Neural cell (in vitro differentiated cells): ENCODE results near the gene PPY. TPM values are rescaled to one million over a fixed set of nuclear protein-coding genes. Genes with fewer than 3 reads are reported as not detected.

ENCODE experiments used
- H2AFZ ChIP-seq: fragments of 200-600, 300-800 bp; sonication (generic), shearing (Covaris generic); 2 replicates; pipeline ENCODE4 v1.6.0; 2014; ENCODE audit warnings: low read depth, mild to moderate bottlenecking, antibody characterized with exemption, low read length, moderate library complexity
- H3F3A ChIP-seq: fragments of 200-600 bp; shearing (Covaris generic); 2 replicates; pipeline ENCODE4 v1.6.1; 2016; ENCODE audit warnings: mild to moderate bottlenecking, moderate library complexity, mixed read lengths, antibody characterized with exemption, low read length; ENCODE audit not compliant: insufficient read depth, poor library complexity, severe bottlenecking
- H3K27ac ChIP-seq: fragments of 200-600, 300-800 bp; sonication (generic), shearing (Covaris generic); 2 replicates; pipeline ENCODE4 v1.5.1; 2014; ENCODE audit warnings: mild to moderate bottlenecking, low read length, moderate library complexity
- H3K27me3 ChIP-seq: fragments of 300-800, 200-600 bp; sonication (generic), shearing (Covaris generic); 2 replicates; pipeline ENCODE4 v1.6.0; 2014; ENCODE audit warnings: mild to moderate bottlenecking, low read depth, low read length, moderate library complexity; ENCODE audit not compliant: insufficient read depth
- H3K36me3 ChIP-seq: fragments of 300-800, 200-600 bp; sonication (generic), shearing (Covaris generic); 2 replicates; pipeline ENCODE4 v1.5.1; 2014; ENCODE audit warnings: mild to moderate bottlenecking, antibody characterized with exemption, low read length, moderate library complexity; ENCODE audit not compliant: insufficient read depth
- H3K4me2 ChIP-seq: fragments of 300-800, 200-600 bp; sonication (generic), shearing (Covaris generic); 2 replicates; pipeline ENCODE4 v1.6.0; 2014; ENCODE audit warnings: mild to moderate bottlenecking, low read length
- H3K4me3 ChIP-seq: fragments of 300-800, 200-600 bp; sonication (generic), shearing (Covaris generic); 2 replicates; pipeline ENCODE4 v1.5.1; 2014; ENCODE audit warnings: mild to moderate bottlenecking, low read length, moderate library complexity
- H3K79me2 ChIP-seq: fragments of 200-600 bp; shearing (Covaris generic); replicated peaks from 2 replicates; pipeline ENCODE4 v1.6.0; 2014; ENCODE audit warnings: mild to moderate bottlenecking, low read length, moderate library complexity; ENCODE audit not compliant: insufficient read depth
- H3K9ac ChIP-seq: fragments of 300-800, 200-600 bp; sonication (generic), shearing (Covaris generic); 2 replicates; pipeline ENCODE4 v1.6.1; 2016; ENCODE audit warnings: mild to moderate bottlenecking, low read length, mixed read lengths
- H3K9me2 ChIP-seq: fragments of 200-600 bp; shearing (Covaris generic); 2 replicates; pipeline ENCODE4 v1.6.1; 2016; ENCODE audit warnings: mild to moderate bottlenecking, low read length, mixed read lengths; ENCODE audit not compliant: insufficient read depth
- H3K9me3 ChIP-seq: fragments of 200-600, 300-800 bp; sonication (generic), shearing (Covaris generic); 2 replicates; pipeline ENCODE4 v1.6.1; 2016; ENCODE audit warnings: mild to moderate bottlenecking, mixed run types, low read length, moderate library complexity, mixed read lengths
- H4K20me1 ChIP-seq: fragments of 200-600 bp; shearing (Covaris generic); 2 replicates; pipeline ENCODE4 v1.6.1; 2016; ENCODE audit warnings: mild to moderate bottlenecking, mixed run types; ENCODE audit not compliant: insufficient read depth
- EP300 ChIP-seq: fragments of 450-650 bp; conservative IDR thresholded peaks from 2 replicates; pipeline ENCODE4 v1.6.1; 2014; ENCODE audit warnings: antibody characterized with exemption, mild to moderate bottlenecking, moderate library complexity; ENCODE audit not compliant: poor library complexity, severe bottlenecking
- EZH2 ChIP-seq: fragments of 200-600, 300-800 bp; shearing (Covaris generic), sonication (generic); IDR thresholded peaks from 2 replicates; pipeline ENCODE4 v1.6.1; 2014; ENCODE audit warnings: antibody characterized with exemption, low read length, borderline replicate concordance, mild to moderate bottlenecking; ENCODE audit not compliant: insufficient read depth, poor library complexity, severe bottlenecking
- MXI1 ChIP-seq: fragments of 450-650 bp; conservative IDR thresholded peaks from 2 replicates; pipeline ENCODE4 v1.6.1; 2014; ENCODE audit warnings: antibody characterized with exemption, mild to moderate bottlenecking; ENCODE audit not compliant: poor library complexity, severe bottlenecking
- POLR2AphosphoS5 ChIP-seq: IDR thresholded peaks from 2 replicates; pipeline ENCODE4 v1.6.1; 2012
- RAD21 ChIP-seq: fragments of 450-650 bp; conservative IDR thresholded peaks from 2 replicates; pipeline ENCODE4 v1.6.1; 2014; ENCODE audit warnings: antibody characterized with exemption, mild to moderate bottlenecking, moderate library complexity
- SMC3 ChIP-seq: fragments of 450-650 bp; conservative IDR thresholded peaks from 2 replicates; pipeline ENCODE4 v1.6.1; 2014; ENCODE audit warnings: antibody characterized with exemption, mild to moderate bottlenecking, moderate library complexity; ENCODE audit not compliant: poor library complexity
- TAF1 ChIP-seq: IDR thresholded peaks from 2 replicates; pipeline ENCODE4 v1.6.1; 2012; ENCODE audit warnings: low read depth
- polyA plus RNA-seq: library from polyadenylated mRNA; depleted of rRNA; stranded (reverse); fragments of >200 nt; gene quantifications from 2 replicates; pipeline ENCODE4 v1.2.3, GENCODE V29; 2014
- TF ChIP-seq, protein P1 (sequence below): IDR thresholded peaks from 2 replicates; pipeline ENCODE4 v1.6.1; 2012; ENCODE audit warnings: borderline replicate concordance
- TF ChIP-seq, protein P2 (sequence below): fragments of 450-650 bp; IDR thresholded peaks from 2 replicates; pipeline ENCODE4 v1.5.1; 2014; ENCODE audit warnings: antibody characterized with exemption, mild to moderate bottlenecking, moderate library complexity; ENCODE audit not compliant: poor library complexity, severe bottlenecking

The PPY gene
- polyA plus RNA-seq, 1 donor from 2014 or later = not detected

DNA sequence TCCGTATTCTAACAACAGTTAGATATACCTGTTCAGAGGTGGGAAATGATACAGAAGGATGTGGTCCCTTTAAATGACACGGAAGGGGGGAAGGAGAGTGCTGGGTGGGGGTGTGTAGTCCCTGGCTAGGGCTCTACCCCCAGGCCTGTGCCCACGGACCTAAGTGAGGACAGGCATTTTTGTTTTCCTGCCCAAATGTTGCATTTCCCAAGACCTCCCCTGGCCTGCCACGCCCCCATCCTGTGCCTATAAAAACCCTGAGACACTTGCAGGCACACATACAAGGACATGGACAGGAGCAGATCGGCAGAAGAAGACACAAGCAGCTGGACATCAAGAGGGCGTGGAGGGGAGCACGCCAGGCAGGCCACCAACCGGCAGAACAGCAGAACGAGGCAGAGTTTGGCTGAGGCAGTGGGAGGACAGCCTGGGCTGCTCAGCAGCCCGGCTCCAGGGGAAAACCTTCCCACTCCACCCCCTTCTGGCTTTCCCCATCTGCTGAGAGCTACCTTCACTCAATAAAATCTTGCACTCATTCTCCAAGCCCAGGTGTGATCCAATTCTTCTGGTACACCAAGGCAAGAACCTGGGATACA is 21.7 kb downstream of the PPY start:
- Histone ChIP-seq H3K9me3 (no peaks in the 10 kb centered on the region), H3K4me2 (no peak overlapping the region), H3K9me2 (no peaks in the 10 kb centered on the region), H3K79me2 (no peaks in the 10 kb centered on the region), H2AFZ (no peak overlapping the region), H3F3A (no peaks in the 10 kb centered on the region), H3K4me3 (no peak overlapping the region), H3K36me3 (no peaks in the 10 kb centered on the region), H3K27ac (no peak overlapping the region), H4K20me1 (no peaks in the 10 kb centered on the region), H3K9ac (no peak overlapping the region), H3K27me3 (no peaks in the 10 kb centered on the region)
- TF ChIP-seq MXI1 = no peak
- no peak for TF ChIP-seq EZH2
- TF ChIP-seq RAD21 = no peak
- TF ChIP-seq, protein P1, sequence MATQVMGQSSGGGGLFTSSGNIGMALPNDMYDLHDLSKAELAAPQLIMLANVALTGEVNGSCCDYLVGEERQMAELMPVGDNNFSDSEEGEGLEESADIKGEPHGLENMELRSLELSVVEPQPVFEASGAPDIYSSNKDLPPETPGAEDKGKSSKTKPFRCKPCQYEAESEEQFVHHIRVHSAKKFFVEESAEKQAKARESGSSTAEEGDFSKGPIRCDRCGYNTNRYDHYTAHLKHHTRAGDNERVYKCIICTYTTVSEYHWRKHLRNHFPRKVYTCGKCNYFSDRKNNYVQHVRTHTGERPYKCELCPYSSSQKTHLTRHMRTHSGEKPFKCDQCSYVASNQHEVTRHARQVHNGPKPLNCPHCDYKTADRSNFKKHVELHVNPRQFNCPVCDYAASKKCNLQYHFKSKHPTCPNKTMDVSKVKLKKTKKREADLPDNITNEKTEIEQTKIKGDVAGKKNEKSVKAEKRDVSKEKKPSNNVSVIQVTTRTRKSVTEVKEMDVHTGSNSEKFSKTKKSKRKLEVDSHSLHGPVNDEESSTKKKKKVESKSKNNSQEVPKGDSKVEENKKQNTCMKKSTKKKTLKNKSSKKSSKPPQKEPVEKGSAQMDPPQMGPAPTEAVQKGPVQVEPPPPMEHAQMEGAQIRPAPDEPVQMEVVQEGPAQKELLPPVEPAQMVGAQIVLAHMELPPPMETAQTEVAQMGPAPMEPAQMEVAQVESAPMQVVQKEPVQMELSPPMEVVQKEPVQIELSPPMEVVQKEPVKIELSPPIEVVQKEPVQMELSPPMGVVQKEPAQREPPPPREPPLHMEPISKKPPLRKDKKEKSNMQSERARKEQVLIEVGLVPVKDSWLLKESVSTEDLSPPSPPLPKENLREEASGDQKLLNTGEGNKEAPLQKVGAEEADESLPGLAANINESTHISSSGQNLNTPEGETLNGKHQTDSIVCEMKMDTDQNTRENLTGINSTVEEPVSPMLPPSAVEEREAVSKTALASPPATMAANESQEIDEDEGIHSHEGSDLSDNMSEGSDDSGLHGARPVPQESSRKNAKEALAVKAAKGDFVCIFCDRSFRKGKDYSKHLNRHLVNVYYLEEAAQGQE = no peak
- no peak for TF ChIP-seq SMC3
- TF ChIP-seq EP300 = no peak
- TF ChIP-seq TAF1 = no peak
- TF ChIP-seq, protein P2, sequence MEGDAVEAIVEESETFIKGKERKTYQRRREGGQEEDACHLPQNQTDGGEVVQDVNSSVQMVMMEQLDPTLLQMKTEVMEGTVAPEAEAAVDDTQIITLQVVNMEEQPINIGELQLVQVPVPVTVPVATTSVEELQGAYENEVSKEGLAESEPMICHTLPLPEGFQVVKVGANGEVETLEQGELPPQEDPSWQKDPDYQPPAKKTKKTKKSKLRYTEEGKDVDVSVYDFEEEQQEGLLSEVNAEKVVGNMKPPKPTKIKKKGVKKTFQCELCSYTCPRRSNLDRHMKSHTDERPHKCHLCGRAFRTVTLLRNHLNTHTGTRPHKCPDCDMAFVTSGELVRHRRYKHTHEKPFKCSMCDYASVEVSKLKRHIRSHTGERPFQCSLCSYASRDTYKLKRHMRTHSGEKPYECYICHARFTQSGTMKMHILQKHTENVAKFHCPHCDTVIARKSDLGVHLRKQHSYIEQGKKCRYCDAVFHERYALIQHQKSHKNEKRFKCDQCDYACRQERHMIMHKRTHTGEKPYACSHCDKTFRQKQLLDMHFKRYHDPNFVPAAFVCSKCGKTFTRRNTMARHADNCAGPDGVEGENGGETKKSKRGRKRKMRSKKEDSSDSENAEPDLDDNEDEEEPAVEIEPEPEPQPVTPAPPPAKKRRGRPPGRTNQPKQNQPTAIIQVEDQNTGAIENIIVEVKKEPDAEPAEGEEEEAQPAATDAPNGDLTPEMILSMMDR = no peak
- TF ChIP-seq POLR2AphosphoS5 = no peak

DNA sequence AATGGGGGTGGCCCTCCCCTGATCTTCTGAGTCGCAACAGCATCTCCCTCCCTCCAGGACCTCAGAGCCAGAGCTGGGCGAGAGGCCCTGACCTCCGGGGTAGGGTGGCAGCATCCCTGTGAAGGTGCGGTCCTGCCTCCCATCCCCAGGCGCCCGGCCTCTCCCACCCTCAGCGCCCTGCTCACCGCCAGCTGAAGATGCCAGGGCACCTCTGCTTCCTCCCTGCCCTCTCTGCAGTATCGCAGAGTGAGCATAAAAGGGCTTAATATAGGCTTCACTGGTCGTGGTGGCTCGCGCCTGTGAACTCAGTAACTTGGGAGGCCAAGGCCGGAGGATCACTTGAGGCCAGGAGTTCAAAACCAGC is 24.3 kb downstream of the PPY start:
- no peaks in the 10 kb centered on the region for H3K9me3 ChIP-seq
- no peaks in the 10 kb centered on the region for H3F3A ChIP-seq
- H3K4me2 ChIP-seq = no peak overlapping the region
- H3K4me3 ChIP-seq = no peak overlapping the region
- H2AFZ ChIP-seq = no peak overlapping the region
- H3K79me2 ChIP-seq = no peaks in the 10 kb centered on the region
- H3K9ac ChIP-seq = no peak overlapping the region
- TF ChIP-seq EP300 (no peak), POLR2AphosphoS5 (no peak), SMC3 (no peak)
- no peaks in the 10 kb centered on the region for H3K9me2 ChIP-seq
- no peaks in the 10 kb centered on the region for H3K27me3 ChIP-seq
- H3K36me3 ChIP-seq = no peaks in the 10 kb centered on the region
- H4K20me1 ChIP-seq = no peaks in the 10 kb centered on the region
- H3K27ac ChIP-seq = no peak overlapping the region
